ENCODE results near the gene MVB12B.

Gene MVB12B

DNA sequence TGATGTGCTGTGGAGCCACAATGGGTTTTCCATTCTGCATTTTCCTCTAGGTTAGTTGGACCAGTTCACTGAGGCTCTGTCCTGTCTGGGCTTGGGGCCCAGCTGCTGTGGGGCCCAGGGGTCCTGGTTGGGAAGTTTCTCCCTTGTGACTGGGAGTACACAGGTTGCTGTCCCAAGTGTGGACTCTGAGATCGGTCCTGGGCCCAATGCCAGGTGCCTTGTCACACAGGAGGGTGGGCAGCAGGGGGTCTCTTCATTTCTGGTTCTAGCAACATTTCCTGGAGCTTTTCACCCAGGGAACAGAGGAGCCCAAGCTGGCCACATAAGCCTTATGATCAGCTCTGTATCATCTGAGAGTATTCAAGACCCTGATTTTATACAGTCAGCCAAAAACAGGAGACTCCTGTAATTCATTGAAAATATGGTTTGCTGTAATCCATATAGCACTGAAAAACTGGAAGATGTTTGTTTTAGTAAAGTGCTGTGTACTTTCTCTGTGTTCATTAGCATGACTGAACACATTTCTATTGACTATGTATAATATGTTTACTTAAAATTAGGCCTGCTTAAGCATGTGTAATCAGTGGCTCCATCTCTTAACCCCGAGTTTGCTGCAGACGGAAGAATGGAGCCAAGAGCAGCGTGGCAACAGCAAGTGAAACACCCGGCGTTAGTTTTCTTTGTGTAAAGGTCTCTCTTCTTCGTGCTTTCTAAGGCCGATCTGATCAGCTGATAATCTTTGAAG, 62.5 kb downstream of the MVB12B start:
- H3K4me3 ChIP-seq: no peak overlapping the region
- H3K4me1 ChIP-seq: 0 out of 2 replicates have a peak, but pooled peaks cover 8% of the 10 kb centered on the region
- no peak for TF ChIP-seq Cebpa-rat (IDR thresholded peaks at IDR 0.05)
- no peak overlapping the region for H3K9ac ChIP-seq
- H3K9me3 ChIP-seq: no peaks in the 10 kb centered on the region
- H3K27me3 ChIP-seq: no peaks in the 10 kb centered on the region
- no peak overlapping the region for H3K27ac ChIP-seq
- no peak overlapping the region for H3K4me2 ChIP-seq
- peaks cover 32% of the 10 kb centered on the region for H3K36me3 ChIP-seq
- H4K20me1 ChIP-seq: no peaks in the 10 kb centered on the region

DNA sequence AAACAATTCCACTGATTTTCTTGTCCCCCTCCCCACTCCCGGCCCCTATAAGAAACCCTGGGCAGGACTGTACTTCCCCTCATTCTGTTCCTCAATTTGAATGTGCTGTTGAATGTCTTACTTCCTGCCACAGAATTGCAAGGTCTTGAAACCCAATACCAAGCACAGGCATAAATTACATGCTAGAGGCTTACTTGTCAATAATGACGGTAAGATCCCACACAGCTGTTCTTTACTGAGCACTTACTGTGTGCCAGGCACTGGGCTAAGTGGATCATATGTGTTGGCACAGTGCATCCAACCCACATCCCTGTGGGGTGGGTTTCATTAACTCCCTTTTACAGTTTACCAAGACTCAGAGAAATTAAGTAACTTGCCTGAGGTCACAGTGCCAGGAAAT, 63.4 kb downstream of the MVB12B start:
- H4K20me1 ChIP-seq: no peaks in the 10 kb centered on the region
- H3K4me1 ChIP-seq: 0 out of 2 replicates have a peak, but pooled peaks cover 8% of the 10 kb centered on the region
- no peaks in the 10 kb centered on the region for H3K9me3 ChIP-seq
- no peaks in the 10 kb centered on the region for H3K27me3 ChIP-seq
- peaks cover 33% of the 10 kb centered on the region for H3K36me3 ChIP-seq
- TF ChIP-seq Cebpa-rat (IDR thresholded peaks at IDR 0.05): no peak
- no peak overlapping the region for H3K4me3 ChIP-seq
- H3K9ac ChIP-seq: no peak overlapping the region
- H3K4me2 ChIP-seq: no peak overlapping the region; the same call in 1 of the 2 replicates
- no peak overlapping the region for H3K27ac ChIP-seq

DNA sequence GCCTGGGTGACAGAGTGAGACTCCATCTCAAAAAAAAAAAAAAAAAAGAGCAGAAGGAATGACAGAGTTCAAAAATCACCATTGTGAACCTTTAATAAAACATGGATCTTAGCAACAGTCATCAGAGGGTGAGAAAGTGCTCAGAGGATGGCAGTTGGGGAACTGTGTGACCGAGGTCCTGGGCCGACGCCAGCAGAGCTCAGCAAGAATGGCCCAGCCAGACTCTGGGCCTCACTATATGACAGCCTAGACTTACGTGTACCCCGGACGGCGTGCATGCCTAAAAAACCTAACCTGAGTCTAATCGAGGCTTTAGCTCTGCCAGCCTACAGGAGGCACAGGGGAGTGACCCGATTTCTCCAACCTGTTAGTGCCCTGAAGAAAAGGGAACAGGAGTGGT, 64.3 kb downstream of the MVB12B start:
- no peak overlapping the region for H3K4me3 ChIP-seq
- H3K4me1 ChIP-seq: 0 out of 2 replicates have a peak, but pooled peaks cover 8% of the 10 kb centered on the region
- H3K4me2 ChIP-seq: no peak overlapping the region
- no peak for TF ChIP-seq Cebpa-rat (IDR thresholded peaks at IDR 0.05)
- no peaks in the 10 kb centered on the region for H3K9me3 ChIP-seq
- H3K36me3 ChIP-seq: peaks cover 39% of the 10 kb centered on the region
- no peak overlapping the region for H3K9ac ChIP-seq
- no peaks in the 10 kb centered on the region for H4K20me1 ChIP-seq
- no peaks in the 10 kb centered on the region for H3K27me3 ChIP-seq
- no peak overlapping the region for H3K27ac ChIP-seq

DNA sequence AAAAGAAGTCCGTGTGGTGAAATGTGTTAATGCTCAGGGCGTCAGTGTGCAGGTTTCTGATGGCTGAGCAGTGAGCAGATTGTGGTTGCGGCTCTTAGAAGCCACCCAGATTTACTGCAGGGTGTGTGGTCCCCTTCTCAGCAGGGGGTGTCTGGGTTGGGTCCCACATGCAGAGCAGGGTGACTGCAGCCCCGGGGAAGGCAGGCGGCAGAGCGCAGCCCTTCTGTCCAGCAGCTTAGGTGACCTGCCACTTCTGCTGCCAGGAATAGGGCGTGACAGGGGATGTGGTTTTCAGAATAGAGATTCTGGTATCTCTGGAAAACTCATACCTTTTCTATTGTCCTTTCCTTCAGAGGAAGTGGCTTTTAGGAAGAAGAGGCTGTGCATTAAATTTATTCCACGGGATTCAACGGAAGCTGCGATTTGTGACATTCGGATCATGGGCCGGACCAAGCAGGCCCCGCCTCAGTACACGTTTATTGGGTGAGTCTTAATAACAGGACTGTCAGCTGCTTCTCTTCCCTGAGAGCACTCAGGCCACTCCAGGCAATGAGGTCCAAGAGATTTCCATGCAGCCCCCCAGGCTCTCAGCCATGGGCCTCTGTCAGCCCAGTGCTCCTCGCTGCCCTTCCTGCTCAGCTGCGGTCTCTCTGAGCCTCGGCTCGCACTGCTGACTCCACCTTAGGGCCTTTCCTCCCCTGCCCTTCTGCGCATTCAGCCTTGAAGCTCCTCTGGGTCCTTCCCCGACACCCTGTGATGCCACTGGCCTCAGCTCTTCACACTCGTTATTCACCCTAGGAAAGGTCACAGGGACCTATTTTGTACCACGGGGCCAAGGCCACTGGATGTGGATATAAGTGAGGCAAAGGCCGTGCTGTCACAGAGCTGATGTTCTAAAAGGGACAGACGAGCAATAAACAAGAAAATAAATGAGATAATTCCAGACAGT, 65.4 kb downstream of the MVB12B start:
- Histone ChIP-seq H3K36me3 (peaks cover 33% of the 10 kb centered on the region), H3K4me2 (no peak overlapping the region), H3K4me1 (peaks cover 15% of the 10 kb centered on the region), H3K27me3 (no peaks in the 10 kb centered on the region), H3K4me3 (no peak overlapping the region), H4K20me1 (no peaks in the 10 kb centered on the region), H3K27ac (no peak overlapping the region), H3K9ac (no peak overlapping the region), H3K9me3 (no peaks in the 10 kb centered on the region)
- no peak for TF ChIP-seq Cebpa-rat (IDR thresholded peaks at IDR 0.05)

DNA sequence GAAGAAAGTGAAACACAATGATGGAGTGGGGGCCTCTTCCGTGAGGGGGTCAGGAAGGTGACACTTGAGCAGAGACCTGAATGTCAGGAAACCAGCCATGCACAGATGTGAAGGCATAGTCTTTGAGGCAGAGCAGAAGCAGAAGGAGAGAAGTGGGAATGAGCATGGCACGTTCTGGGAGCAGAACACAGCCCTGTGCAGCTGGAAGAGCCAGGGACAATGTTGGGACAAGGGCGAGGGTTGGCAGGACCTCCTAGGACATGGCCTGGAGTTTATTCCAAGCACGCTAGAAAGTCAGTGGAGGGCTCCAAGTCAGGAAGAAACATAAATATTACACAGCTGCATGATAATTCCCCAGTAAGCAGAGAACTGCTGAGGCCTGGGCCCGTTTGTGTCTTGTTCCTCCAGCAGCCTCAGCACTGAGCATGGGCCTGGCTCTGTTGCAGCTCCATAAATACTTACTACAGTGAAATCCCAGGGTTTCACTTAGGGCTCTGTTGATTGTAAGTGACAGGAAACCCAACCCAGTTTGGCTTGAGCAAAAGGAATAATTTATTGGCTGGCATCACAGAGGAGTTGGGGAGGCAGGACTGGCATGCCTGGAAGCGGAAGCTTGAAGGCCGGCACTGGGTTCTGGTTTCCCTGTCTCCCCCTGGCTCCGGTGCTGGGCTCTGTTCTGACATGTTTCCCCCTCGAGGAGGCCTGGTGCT, 66.2 kb downstream of the MVB12B start:
- no peak for TF ChIP-seq Cebpa-rat (IDR thresholded peaks at IDR 0.05)
- no peak overlapping the region for H3K4me2 ChIP-seq
- no peaks in the 10 kb centered on the region for H4K20me1 ChIP-seq
- peaks cover 23% of the 10 kb centered on the region for H3K4me1 ChIP-seq
- H3K4me3 ChIP-seq: no peak overlapping the region
- peaks cover 30% of the 10 kb centered on the region; the same call in 1 of the 2 replicates for H3K36me3 ChIP-seq
- H3K9me3 ChIP-seq: no peaks in the 10 kb centered on the region
- H3K27ac ChIP-seq: no peak overlapping the region
- H3K27me3 ChIP-seq: no peaks in the 10 kb centered on the region
- H3K9ac ChIP-seq: no peak overlapping the region

DNA sequence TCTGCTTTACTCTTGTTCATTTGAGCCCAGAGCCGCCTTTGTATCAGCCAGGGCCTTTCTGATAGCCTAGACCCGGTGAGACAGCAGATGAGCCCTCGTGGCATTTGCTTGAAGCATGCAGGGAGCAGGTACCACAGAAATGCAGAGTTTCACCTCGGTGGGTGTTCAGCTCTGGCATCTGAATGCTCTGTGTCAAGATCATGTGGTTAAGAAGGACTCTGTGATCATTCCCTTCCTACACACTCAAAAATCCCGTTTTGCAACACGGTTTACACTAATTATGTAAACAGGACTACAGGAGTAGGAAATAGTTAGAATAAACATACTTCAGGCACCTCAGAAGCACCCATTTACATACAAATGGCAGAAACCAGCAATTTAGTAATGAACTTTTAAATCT, 67.2 kb downstream of the MVB12B start:
- peaks cover 23% of the 10 kb centered on the region for H3K4me1 ChIP-seq
- H3K9me3 ChIP-seq: no peaks in the 10 kb centered on the region
- no peaks in the 10 kb centered on the region for H4K20me1 ChIP-seq
- no peak overlapping the region for H3K9ac ChIP-seq
- TF ChIP-seq Cebpa-rat (IDR thresholded peaks at IDR 0.05): no peak
- H3K4me2 ChIP-seq: no peak overlapping the region
- H3K4me3 ChIP-seq: no peak overlapping the region
- H3K27me3 ChIP-seq: no peaks in the 10 kb centered on the region
- peaks cover 33% of the 10 kb centered on the region; the same call in 1 of the 2 replicates for H3K36me3 ChIP-seq
- no peak overlapping the region for H3K27ac ChIP-seq

DNA sequence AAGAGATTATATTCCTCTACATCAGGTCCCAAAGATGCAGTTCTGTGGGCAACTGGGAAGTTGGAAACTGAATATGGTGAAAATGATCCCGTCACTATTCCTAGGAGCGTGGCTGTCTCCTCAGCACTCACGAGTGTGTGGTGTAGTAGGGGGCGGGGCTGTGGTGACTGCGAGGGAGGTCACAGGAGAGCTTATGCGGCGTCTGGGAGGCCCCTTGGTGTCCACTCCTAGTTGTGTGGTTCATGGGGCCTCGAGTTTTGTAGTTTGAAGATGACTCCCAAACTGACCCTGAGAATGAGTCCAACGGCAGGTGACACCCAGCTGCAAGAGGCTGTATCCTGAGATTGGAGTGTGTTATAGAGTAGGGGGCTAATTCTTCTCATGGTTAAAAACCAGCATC, 68.2 kb downstream of the MVB12B start:
- H3K4me2 ChIP-seq: no peak overlapping the region
- peaks cover 41% of the 10 kb centered on the region; the same call in 1 of the 2 replicates for H3K36me3 ChIP-seq
- H3K27ac ChIP-seq: no peak overlapping the region
- H3K27me3 ChIP-seq: no peaks in the 10 kb centered on the region
- H3K9ac ChIP-seq: no peak overlapping the region
- no peaks in the 10 kb centered on the region for H3K9me3 ChIP-seq
- peaks cover 20% of the 10 kb centered on the region for H3K4me1 ChIP-seq
- no peak for TF ChIP-seq Cebpa-rat (IDR thresholded peaks at IDR 0.05)
- H3K4me3 ChIP-seq: no peak overlapping the region
- H4K20me1 ChIP-seq: no peaks in the 10 kb centered on the region

DNA sequence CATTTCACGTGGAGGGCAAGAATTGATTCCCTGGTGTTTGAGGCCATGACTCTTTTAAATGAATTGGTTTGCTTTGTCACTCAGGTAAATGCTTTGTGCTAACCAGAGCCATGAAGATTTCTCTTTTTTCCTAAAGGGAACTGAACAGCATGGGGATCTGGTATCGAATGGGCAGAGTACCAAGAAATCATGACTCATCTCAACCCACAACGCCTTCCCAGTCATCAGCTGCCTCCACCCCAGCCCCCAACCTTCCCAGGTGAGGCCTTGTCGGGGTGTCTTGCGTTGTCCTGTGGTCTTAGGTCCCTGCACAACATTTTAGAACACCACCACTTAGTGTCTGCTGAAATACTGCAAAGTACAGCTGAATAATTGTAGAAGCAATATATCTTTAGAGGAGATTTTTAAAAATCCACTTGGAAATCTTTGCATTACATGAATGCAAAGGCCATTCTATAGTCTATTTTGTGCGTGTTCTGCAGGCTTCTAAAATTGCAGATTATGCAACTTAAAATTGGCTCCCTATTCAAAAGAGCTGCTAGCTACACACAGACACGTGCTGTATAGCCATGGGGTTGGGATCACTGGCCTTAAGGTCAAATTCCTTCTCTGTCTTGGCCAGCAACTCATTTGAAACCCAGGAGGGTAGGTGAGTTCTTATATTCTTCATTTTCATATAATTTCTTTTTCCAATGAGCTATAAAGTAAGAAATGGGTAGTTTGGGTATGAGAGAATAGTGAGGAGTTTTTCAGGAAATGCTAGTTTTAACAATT, 69.0 kb downstream of the MVB12B start:
- no peak overlapping the region for H3K4me2 ChIP-seq
- H3K4me1 ChIP-seq: peaks cover 15% of the 10 kb centered on the region
- H3K36me3 ChIP-seq: peaks cover 41% of the 10 kb centered on the region; the same call in 1 of the 2 replicates
- H4K20me1 ChIP-seq: no peaks in the 10 kb centered on the region
- H3K27me3 ChIP-seq: no peaks in the 10 kb centered on the region
- TF ChIP-seq Cebpa-rat (IDR thresholded peaks at IDR 0.05): no peak
- H3K4me3 ChIP-seq: no peak overlapping the region
- H3K27ac ChIP-seq: no peak overlapping the region
- no peaks in the 10 kb centered on the region for H3K9me3 ChIP-seq
- no peak overlapping the region for H3K9ac ChIP-seq

DNA sequence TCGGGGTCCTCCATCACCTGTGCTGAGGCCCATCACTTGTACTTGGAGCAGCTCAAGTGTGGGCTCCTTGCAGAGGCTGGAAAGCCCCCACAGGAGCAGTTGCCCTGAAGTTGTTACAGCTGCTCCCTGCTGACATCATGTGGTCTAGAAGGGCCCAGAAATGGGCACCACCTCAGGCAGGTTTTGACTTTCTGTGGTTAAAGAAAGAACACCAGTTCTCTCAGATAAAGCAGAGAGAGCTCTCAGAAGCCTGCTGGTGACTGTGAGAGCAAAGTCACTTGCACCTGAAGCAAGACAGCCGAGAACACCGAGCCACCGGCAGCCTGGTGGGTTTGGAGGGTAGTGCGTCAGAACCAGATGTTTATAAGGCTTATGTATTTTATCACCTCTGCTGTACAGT, 70.4 kb downstream of the MVB12B start:
- Histone ChIP-seq H3K9me3 (no peaks in the 10 kb centered on the region), H3K27me3 (no peaks in the 10 kb centered on the region), H3K4me2 (0 out of 2 replicates have a peak overlapping the region, but pooled peaks have one; percentile 28), H4K20me1 (no peaks in the 10 kb centered on the region), H3K4me3 (no peak overlapping the region), H3K27ac (no peak overlapping the region), H3K4me1 (peaks cover 15% of the 10 kb centered on the region), H3K36me3 (peaks cover 36% of the 10 kb centered on the region; the same call in 1 of the 2 replicates), H3K9ac (no peak overlapping the region)
- no peak for TF ChIP-seq Cebpa-rat (IDR thresholded peaks at IDR 0.05)

Data from BLaER1 (cell line).